GM10248 (cell line): ENCODE data around the gene FBXL13.
A peak's percentile ranks its signal among the peaks of the same experiment; 100 is the strongest.
"Not testable (repeated sequence)": the region's sequence is repeated elsewhere in the genome, so short reads cannot be mapped to it uniquely, and the experiment has no call there.

Experiments used
- CTCF ChIA-PET: fragments of 300-600 bp; sonication (Branson Sonifier 250); formaldehyde crosslinking; extraction: SDS; loops from one replicate; lab custom pipeline; 2021; ENCODE audit warnings: antibody characterized with exemption; lab: Yijun Ruan, JAX
- POLR2A ChIA-PET: fragments of 350-650 bp; sonication (Branson Sonifier 250); formaldehyde crosslinking; extraction: SDS; loops from one replicate; lab custom pipeline; 2020; ENCODE audit warnings: antibody characterized with exemption; lab: Yijun Ruan, JAX
- DNase-seq: peaks from one replicate; pipeline ENCODE4 v3.0.0; 2012; ENCODE audit errors: extremely low spot score
- CTCF ChIP-seq: IDR thresholded peaks from 2 replicates; pipeline ENCODE4 v1.5.1; 2012; ENCODE audit warnings: mild to moderate bottlenecking, low read depth; ENCODE audit errors: extremely low read depth, missing control alignments, control extremely low read depth

Gene FBXL13

GRCh38 chr7:102976493-102976892, 98.1 kb downstream of the FBXL13 start:
- TF ChIP-seq CTCF: no peak

GRCh38 chr7:102975854-102976253, 98.7 kb downstream of the FBXL13 start:
- DNase-seq: no peak
- POLR2A ChIA-PET: no interaction called here
- TF ChIP-seq CTCF: no peak
- CTCF ChIA-PET: no interaction called here

More at GRCh38 chr7:102976493-102976892, 98.1 kb downstream of the FBXL13 start:
- POLR2A ChIA-PET: no interaction called here
- DNase-seq: no peak
- CTCF ChIA-PET: no interaction called here

- no peak for DNase-seq
- POLR2A ChIA-PET: no interaction called here
- peak; percentile 12 for TF ChIP-seq CTCF
- CTCF ChIA-PET: no interaction called here
Measured at GRCh38 chr7:102974366-102975236, 100.0 kb downstream of the FBXL13 start.

- DNase-seq: no peak
- TF ChIP-seq CTCF: no peak
- POLR2A ChIA-PET: no interaction called here
- CTCF ChIA-PET: no interaction called here
Measured at GRCh38 chr7:102973096-102973802, 101.3 kb downstream of the FBXL13 start.

GRCh38 chr7:102967798-102968197, 106.8 kb downstream of the FBXL13 start:
- CTCF ChIA-PET: interaction anchor here (1.6 kb wide), 1 partner anchor 17 kb away, joined by 3 read pairs; no protein-coding TSS in a partner anchor
- POLR2A ChIA-PET: no interaction called here
- no peak for DNase-seq
- no peak for TF ChIP-seq CTCF

GRCh38 chr7:102966465-102966864, 108.1 kb downstream of the FBXL13 start:
- no peak for TF ChIP-seq CTCF
- ChIA-PET CTCF (interaction anchor here (1.6 kb wide), 1 partner anchor 15 kb away, joined by 3 read pairs; no protein-coding TSS in a partner anchor), POLR2A (no interaction called here)
- no peak for DNase-seq

GRCh38 chr7:102961993-102962392, 112.6 kb downstream of the FBXL13 start:
- CTCF ChIA-PET, POLR2A ChIA-PET, DNase-seq: not testable (repeated sequence)

GRCh38 chr7:102958004-102958403, 116.6 kb downstream of the FBXL13 start:
- POLR2A ChIA-PET, CTCF ChIA-PET, DNase-seq: not testable (repeated sequence)

- POLR2A ChIA-PET, CTCF ChIA-PET: not testable (repeated sequence)
Measured at GRCh38 chr7:102954359-102954758, 120.2 kb downstream of the FBXL13 start.

More at GRCh38 chr7:102954359-102954758, 120.2 kb downstream of the FBXL13 start:
- DNase-seq: not testable (repeated sequence)
